Smooth muscle cell of the brain vasculature (primary cell): Measurements from ENCODE around the gene PTPDC1.
"Not testable (repeated sequence)": the region's sequence is repeated elsewhere in the genome, so short reads cannot be mapped to it uniquely, and the experiment has no call there.

ENCODE experiments used
- DNase-seq: peaks from one replicate; pipeline ENCODE4 v3.0.0-alpha.2; 2012; ENCODE audit warnings: low read depth, low spot score

Gene PTPDC1

DNA sequence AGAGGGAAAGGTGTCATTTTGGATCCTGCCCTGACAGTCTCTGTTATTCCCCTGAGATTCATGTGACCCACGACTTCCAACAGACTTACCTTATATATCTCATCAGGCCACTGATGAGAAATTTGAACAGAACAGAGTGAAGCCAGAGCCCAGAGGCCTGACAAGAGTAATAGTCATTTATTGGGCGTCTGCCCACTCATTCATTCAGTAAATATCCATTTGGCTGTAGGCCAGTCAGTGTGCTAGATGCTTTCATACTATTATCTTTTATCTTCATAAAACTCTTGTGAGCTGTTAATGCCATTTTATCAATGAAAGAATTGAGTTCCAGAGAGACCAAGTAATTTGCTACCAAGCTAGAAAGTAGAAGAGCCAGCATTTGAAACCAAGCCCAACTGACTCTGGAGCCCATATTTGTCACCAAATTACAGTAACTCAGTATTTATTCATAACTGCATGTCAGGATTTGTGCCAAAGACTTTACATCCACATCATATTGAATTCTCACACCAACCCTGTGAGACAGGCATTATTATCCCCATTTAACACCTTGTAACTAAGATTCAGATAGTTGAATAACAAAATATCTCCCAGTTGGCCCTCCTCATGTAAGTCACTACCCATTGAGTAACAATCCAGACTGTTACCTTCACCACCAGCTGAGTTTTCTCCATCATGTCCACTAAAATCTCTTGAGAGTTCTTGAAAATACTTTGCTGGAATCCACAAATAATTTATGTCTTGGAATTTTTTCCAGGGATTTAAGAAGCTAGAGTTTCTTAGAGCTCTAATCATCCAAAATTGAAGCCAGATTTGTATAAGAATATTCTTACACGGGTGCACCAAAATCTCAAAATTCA lies 2.5 kb downstream of the PTPDC1 start:
- DNase-seq: no peak

DNA sequence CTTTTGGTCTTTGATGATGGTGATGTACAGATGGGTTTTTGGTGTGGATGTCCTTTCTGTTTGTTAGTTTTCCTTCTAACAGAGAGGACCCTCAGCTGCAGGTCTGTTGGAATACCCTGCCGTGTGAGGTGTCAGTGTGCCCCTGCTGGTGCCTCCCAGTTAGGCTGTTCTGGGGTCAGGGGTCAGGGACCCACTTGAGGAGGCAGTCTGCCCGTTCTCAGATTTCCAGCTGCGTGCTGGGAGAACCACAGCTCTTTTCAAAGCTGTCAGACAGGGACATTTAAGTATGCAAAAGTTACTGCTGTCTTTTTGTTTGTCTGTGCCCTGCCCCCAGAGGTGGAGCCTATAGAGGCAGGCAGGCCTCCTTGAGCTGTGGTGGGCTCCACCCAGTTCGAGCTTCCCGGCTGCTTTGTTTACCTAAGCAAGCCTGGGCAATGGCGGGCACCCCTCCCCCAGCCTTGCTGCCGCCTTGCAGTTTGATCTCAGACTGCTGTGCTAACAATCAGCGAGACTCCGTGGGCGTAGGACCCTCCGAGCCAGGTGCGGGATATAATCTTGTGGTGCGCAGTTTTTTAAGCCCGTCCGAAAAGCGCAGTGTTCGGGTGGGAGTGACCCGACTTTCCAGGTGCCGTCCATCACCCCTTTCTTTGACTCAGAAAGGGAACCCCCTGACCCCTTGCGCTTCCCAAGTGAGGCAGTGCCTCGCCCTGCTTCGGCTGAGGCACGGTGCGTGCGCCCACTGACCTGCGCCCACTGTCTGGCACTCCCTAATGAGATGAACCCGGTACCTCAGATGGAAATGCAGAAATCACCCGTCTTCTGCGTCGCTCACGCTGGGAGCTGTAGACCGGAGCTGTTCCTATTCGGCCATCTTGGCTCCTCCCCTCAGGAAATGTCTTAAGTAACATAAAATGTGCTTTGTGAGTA lies 10.2 kb downstream of the PTPDC1 start:
- DNase-seq: not testable (repeated sequence)

DNA sequence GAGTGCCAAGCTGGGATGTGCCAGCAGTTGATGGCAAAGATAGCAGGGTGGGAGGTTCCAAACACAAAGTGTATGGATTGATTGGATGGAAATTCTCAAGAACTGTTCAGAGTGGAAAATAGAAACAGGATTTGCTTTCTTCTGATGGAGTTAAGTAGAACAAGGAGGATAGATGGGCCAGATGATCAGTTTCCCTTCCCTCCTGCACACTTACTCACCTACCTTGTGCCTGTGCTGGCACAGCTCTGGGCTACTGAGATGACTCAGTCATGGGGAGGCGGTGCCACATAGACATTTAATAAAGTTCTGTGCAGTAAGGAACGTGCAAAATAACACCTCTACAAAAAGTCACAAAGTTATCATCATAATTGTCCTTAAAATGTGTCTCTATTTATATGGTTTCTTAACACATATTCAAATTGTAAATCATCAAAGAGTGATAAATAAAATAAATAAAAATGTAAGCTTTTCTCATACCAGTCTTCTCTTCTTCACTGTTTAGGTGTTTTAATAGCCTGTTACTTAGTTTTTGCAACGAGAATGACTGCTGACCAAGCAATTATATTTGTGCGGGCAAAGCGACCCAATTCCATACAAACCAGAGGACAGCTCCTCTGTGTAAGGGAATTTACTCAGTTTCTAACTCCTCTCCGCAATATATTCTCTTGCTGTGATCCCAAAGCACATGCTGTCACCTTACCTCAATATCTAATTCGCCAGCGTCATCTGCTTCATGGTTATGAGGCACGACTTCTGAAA lies 12.7 kb downstream of the PTPDC1 start:
- DNase-seq: no peak

DNA sequence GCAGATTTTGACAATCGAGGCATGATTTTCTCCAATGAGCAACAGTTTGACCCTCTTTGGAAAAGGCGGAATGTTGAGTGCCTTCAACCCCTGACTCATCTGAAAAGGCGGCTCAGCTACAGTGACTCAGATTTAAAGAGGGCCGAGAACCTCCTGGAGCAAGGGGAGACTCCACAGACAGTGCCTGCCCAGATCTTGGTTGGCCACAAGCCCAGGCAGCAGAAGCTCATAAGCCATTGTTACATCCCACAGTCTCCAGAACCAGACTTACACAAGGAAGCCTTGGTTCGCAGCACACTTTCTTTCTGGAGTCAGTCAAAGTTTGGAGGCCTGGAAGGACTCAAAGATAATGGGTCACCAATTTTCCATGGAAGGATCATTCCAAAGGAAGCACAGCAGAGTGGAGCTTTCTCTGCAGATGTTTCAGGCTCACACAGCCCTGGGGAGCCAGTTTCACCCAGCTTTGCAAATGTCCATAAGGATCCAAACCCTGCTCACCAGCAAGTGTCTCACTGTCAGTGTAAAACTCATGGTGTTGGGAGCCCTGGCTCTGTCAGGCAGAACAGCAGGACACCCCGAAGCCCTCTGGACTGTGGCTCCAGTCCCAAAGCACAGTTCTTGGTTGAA lies 13.6 kb downstream of the PTPDC1 start:
- DNase-seq: no peak

DNA sequence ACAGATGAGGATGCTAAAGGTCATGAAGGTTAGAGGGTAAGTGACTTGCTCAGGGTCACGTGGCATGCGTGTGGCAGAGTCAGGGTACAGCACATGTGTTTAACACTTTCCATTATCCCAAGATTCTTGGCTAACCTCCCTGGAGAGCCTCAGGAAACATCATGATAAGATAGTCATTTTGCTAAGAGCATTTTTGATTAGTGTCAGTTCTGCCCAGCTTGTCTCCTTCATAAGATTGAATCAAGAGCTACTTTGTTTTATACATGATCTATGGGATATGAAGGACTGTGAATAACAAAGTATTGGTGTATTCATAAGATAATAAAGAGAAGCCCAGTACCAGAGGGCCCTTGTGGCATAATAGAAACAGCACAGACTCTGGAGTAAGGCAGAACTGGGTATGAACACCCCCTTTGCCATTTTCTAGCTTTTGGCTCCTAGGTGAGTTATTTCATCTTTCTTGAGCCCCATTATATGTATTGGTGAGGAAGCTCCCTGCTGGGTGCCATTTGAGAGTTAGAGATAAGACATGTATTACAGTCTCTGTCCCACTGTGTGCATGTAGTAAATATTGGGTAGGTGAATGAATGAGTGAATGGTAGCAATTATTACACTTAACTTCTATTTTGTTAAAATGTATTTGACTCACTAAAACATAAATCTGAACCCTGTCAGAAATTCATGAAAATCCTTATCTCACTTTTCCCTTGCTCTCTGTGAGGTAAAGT lies 16.1 kb downstream of the PTPDC1 start:
- DNase-seq: no peak

DNA sequence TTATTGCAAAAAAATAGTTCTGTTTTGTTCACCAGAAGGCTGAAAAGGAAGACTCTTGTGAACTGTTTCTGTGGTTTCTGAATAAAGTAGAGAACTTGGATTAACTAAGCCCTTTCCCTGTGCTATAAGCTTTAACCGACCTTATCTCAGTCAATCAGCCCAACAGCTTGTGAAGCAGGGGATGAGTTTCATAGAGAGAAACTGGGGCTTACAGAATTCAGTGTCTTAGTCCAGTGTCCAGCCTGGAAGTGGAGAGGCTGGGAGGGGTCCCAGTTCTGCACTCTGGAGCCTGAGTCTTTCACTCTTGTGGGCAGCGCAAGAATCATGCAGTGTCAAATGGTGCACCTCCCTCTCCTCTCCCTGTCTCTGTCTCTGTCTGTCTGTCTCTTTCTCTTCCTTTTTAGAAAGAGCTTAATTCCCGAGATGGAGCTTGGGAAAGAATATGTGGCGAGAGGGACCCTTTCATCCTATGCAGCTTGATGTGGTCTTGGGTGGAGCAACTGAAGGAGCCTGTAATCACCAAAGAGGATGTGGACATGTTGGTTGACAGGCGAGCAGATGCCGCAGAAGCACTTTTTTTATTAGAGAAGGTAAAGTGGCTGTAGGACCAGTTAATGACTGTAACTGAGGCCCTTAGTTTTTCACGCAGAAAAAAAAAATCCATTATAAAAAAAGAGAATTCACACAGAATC lies 17.0 kb downstream of the PTPDC1 start:
- no peak for DNase-seq

DNA sequence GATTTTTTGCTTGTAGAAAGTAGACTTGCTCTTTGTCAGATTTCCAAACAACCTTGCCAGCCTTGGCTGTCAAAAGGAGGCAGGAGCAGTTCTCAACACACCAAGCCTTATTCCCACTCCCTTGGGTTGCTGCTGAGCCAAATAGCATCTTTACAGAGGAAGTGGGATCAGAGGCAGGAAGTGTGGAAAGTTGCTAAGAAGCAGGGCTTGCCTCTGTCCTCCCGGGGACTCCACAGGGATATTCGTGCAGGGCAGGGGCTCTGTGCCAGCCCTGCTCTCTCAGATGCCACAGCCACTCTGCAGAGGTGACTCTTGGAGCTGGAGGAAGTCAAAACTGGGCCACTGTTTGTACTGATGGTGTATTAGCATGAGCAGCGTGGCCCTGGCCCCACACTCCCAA lies 24.3 kb downstream of the PTPDC1 start:
- DNase-seq: no peak

DNA sequence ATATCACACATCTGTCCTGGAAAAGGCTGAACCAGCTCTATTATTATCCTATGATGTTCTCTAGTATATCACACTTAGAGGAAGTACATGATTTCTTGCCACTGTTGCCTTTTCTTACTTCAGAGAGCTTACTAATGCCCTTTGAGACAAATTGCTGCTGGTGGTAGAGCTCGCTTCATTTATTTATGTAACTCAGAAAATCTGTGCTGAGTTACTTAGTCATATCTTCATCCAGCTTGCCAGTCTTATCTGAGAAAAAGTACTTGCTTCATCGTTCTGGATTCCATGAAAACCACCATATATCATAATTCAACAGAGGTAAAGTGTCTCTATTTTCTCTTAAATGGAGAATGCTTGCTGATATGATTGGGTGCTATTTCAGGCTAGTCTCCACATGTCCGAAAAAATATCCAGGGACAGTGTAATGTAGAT lies 26.6 kb downstream of the PTPDC1 start:
- DNase-seq: no peak

DNA sequence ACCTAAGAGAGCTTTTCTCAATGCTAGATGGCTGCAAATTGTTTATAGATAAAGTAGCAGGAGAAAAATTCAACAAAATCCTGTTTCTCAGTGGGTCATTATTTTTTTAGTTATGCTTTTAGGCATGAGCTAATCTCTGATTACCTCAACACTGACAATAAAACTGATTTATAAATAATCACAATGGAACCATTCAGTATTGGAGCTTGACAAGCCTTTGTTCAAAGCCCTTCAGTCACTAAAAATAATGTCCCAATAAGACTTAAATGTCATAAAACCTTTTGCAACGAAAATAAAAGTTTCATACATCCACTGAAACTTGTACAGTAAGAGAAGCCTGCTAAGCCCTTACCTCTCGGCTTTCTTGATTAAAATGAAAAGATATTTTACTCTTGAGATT lies 27.2 kb downstream of the PTPDC1 start:
- no peak for DNase-seq

DNA sequence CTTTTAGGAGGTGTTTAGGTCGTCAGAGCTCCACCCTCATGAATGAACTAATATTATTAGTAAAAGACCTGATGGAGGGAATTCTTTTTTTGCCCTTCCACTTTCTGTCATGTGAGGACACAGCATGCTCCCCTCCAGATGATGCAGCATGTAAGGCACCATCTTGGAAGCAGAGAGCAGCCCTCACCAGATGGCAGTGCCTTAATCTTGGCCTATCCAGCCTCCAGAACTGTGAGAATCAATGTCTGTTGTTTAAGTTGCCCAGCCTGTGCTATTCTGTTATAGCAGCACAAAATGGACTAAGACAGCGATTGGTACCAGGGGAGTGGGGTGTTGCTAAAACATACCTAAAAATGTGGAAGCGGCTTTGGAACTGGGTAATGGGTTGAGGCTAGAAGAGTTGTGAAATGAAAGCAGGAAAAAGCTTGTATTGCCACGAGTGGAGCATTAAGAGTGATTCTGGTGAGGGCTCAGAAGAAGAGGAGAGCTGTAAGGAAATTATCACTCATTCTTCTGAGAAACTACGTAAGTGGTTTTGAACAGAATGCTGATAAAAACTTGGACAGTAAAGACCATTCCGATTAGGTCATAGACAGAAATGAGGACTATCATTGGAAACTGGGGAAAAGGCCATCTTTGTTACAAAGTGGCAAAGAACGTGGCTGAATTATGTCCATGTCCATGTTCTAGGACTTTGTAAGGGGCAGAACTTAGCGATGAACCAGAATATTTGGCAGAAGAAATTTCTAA lies 28.6 kb downstream of the PTPDC1 start:
- DNase-seq: no peak

DNA sequence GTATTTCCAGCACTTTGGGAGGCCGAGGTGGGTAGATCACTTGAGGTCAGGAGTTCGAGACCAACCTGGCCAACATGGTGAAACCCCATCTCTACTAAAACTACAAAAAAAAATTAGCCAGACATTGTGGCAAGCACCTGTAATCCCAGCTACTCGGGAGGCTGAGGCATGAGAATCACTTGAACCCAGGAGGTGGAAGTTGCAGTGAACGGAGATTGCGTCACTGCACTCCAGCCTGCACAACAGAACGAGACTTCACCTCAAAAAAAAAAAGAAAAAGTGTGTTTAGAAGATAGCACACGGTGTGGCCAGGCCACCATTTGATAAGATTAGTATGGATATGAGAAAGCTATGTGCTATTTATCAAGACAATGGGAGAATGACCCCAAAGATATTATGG lies 35.8 kb downstream of the PTPDC1 start:
- not testable (repeated sequence) for DNase-seq

DNA sequence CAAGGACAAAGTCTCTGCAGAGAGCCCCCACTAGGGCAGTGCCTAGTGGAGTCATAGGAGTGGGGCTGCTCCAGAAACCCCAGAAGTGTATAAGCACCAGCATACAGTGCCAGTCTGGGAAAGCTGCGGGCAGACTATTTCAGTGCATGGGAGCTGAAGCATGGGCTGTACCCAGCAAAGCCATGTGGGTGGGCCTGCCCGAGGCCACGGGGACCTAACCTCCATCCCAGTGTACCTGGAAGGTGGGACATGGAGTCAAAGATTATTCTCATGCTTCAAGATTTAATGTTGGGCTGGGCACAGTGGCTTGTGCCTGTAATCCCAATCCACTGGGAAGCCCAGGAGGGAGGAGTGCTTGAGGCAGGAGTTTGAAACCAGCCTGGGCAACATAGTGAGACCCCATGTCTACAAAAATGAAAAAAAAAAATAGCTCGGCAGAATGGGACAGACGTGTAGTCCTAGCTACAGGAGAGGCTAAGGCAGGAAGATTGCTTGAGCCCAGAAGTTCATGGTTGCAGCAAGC lies 36.7 kb downstream of the PTPDC1 start:
- no peak for DNase-seq

DNA sequence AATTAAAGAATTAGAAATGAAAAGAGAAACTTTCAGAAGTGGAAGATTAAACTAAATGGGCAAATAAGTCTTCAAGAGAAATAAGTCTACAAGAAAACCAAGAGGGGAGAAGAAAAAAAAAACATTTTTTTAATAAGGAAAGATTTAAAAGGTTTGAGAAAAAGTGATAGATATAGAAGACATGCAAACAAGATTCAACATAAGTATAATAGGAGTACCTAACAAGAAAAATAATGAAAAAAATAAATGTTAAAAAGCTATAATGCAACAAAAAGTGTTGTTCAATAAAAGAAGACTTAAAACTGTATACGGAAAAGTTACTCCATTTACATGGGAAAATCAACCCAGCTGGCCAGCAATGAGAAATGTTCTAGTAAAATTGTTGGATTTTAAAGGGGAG lies 42.6 kb downstream of the PTPDC1 start:
- DNase-seq: no peak

DNA sequence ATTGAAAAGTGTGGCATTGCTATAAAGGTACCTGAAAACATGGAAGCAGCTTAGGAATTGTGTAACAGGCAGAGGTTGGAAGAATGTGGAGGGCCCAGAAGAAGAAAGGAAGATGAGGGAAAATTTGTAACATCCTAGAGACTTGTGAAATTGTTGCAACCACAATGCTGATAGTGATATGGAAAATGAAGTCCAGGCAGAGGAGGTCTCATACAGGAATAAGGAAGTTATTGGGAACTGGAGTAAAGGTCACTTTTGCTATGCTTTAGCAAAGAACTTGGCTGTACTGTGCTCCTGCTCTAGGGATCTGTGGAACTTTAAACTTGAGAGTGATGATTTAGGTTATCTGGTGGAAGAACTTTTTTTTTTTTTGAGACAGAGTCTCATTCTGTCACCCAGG lies 43.5 kb downstream of the PTPDC1 start:
- no peak for DNase-seq

DNA sequence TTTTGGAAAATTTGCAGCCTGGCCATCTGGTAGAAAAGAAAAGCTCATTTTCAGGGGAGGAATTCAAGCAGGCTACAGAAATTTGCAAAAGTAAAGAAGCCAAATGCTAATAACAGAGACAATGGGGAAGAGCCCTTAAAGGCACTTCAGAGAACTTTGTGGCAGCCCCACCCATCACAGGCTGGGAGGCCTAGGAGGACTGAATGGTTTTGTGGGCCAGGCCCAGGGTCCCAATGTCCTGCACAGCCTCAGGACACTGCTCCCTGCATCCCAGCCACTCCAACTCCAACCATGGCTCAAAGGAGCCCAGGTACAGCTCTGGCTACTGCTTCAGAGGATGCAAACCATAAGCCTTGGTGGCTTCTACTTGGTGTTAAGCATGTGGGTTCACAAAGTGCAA lies 44.3 kb downstream of the PTPDC1 start:
- DNase-seq: no peak

DNA sequence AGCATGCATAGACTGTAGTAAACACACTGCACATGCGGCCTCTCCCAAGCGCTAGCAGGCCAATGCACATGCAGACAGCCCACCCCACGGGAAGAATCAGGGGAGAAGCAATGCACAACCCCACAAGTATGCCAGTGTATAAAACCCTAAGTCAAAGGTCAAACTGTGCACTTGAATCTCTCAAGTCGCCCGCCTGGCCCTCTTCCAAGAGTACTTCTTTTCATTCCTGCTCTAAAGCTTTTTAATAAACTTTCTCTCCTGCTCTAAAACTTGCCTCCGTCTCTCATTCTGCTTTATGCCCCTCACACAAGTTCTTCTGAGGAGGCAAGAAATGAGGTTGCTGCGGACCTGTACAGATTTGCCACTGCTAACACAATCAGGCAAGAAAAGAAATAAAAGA lies 50.4 kb downstream of the PTPDC1 start:
- DNase-seq: no peak

DNA sequence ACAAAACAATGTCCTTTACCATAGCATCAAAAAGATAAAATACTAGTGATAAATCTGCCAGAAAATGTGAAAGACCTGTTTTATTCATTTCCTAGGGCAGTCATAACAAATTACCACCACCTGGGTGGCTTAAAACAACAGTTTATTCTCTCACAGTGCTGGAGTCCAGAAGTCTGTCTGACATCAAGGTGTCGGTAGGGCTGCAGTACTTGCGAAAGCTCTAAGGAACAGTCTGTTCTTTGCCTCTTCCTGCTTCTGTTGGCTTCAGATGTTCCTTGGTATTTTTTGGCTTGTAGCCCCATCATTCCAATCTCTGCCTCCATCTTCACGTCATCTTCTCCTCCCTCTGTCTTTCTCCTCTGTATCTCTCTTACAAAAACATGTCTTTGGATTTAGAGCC lies 51.0 kb downstream of the PTPDC1 start:
- peak; percentile 90 for DNase-seq

DNA sequence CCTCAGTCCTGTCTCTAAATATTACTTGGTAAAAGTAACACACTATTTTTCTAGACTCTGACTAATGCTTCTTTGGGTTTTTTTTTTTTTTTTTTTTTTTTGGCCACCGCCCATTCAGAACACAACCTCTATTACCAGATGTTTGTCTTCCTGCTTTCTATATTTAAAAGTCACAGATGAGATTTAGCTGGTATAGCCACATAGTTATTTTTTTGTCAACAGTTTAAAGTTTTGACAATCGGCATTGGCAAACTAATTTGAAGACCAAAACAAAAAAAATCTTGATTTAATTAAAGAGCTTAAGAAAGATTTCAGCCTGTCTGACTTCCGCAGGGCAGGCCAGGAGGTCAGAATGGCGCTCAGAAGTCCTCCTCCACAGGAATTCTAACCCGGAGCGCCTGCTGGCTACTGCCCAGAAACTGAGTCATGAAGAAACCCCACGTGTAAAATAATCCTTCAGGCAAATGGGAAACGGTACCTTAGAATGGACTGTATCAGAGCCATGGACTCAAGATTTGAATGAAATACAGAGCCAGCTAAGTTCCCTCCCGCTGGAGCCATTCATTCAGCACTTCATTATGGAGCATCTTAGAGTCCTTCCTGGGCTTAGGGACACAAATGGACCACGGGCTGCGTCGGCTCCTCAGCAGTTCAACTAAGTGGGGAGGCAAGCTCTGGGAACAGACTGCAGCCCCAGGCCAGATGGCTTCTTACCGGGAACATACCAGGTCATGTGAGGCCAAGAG lies 55.6 kb downstream of the PTPDC1 start:
- peak; percentile 97 for DNase-seq

DNA sequence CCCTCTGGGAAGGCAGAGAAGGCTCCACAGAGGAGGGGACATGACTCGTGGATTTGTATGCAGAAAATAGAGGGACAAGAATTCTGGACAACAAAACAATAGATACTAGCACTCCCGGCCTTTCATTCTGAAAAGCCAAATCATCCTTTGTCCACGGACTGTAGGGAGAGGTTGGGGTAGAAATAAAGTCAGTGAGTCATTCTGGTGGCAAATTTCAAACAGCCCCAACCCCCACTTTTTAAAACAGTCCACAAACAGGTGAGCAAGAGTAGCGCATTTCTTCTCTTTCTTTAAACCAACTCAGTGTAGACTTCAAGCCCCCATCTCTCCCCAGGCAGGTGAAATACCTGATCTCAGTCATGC lies 56.1 kb downstream of the PTPDC1 start:
- DNase-seq: no peak
